HEK293 (cell line): ENCODE measurements around the gene RPEL1.
A peak's percentile ranks its signal among the peaks of the same experiment; 100 is the strongest.

Experiments
- CTCF ChIA-PET: fragments of 350-600 bp; formaldehyde crosslinking; extraction: SDS; loops from one replicate; lab custom pipeline; 2021; ENCODE audit warnings: antibody characterized with exemption; lab: Yijun Ruan, JAX
- POLR2A ChIA-PET: fragments of 300-600 bp; formaldehyde crosslinking; extraction: SDS; loops from one replicate; lab custom pipeline; 2020; ENCODE audit warnings: antibody characterized with exemption, inconsistent platforms; lab: Yijun Ruan, JAX
- H3K27ac ChIP-seq: fragments of 200-500 bp; sonication (Bioruptor generic); 2 replicates; pipeline ENCODE4 v1.5.1; 2014; ENCODE audit warnings: low read depth, low read length, control low read depth, inconsistent platforms; ENCODE audit errors: extremely low read depth
- H3K36me3 ChIP-seq, 2 experiments: fragments of 200-500 bp in 1 of 2; sonication (Bioruptor generic) in 1 of 2; 1 replicate in 1 of 2; 2 replicates in 1 of 2; pipeline ENCODE4 v1.5.1; 2014 to 2017; ENCODE audit warnings: inconsistent platforms in 2 of 2, low read length in 2 of 2; ENCODE audit not compliant: control insufficient read depth in 2 of 2, insufficient read depth in 1 of 2
- H3K4me1 ChIP-seq: fragments of 200-500 bp; sonication (Bioruptor generic); 2 replicates; pipeline ENCODE4 v1.5.1; 2014; ENCODE audit warnings: mild to moderate bottlenecking, low read length, inconsistent platforms; ENCODE audit not compliant: control insufficient read depth, insufficient read depth
- H3K4me3 ChIP-seq: 2 replicates; pipeline ENCODE4 v1.5.1; 2011; ENCODE audit warnings: low read depth, mild to moderate bottlenecking, control low read depth, low read length, moderate library complexity
- H3K9me3 ChIP-seq: fragments of 200-500 bp; sonication (Bioruptor generic); 2 replicates; pipeline ENCODE4 v1.5.1; 2014; ENCODE audit warnings: low read depth, low read length, inconsistent platforms; ENCODE audit not compliant: control insufficient read depth, insufficient read depth
- CTCF ChIP-seq: fragments of 450-650 bp; formaldehyde crosslinking; IDR thresholded peaks from 2 replicates; pipeline ENCODE4 v1.5.1; 2016; ENCODE audit warnings: missing biosample characterization, missing genetic modification characterization
- GLI2 ChIP-seq: fragments of 450-650 bp; formaldehyde crosslinking; IDR thresholded peaks from 2 replicates; pipeline ENCODE4; 2017; ENCODE audit warnings: missing biosample characterization, missing genetic modification characterization, low read depth, borderline replicate concordance
- KLF10 ChIP-seq: fragments of 450-650 bp; IDR thresholded peaks from 2 replicates; pipeline ENCODE4 v1.5.1; 2018; ENCODE audit warnings: missing biosample characterization, mild to moderate bottlenecking, missing genetic modification characterization
- KLF9 ChIP-seq: fragments of 450-650 bp; formaldehyde crosslinking; IDR thresholded peaks from 2 replicates; pipeline ENCODE4 v1.5.1; 2016; ENCODE audit warnings: missing biosample characterization, missing genetic modification characterization, low read depth
- SP3 ChIP-seq: fragments of 450-650 bp; formaldehyde crosslinking; IDR thresholded peaks from 2 replicates; pipeline ENCODE4 v1.5.1; 2016; ENCODE audit warnings: missing biosample characterization, missing genetic modification characterization
- SP7 ChIP-seq: fragments of 450-650 bp; formaldehyde crosslinking; IDR thresholded peaks from 2 replicates; pipeline ENCODE4 v1.5.1; 2016; ENCODE audit warnings: missing biosample characterization, missing genetic modification characterization
- ZBTB17 ChIP-seq: fragments of 450-650 bp; formaldehyde crosslinking; IDR thresholded peaks from 2 replicates; pipeline ENCODE4 v1.5.1; 2016; ENCODE audit warnings: missing biosample characterization, missing genetic modification characterization
- ZBTB26 ChIP-seq: fragments of 450-650 bp; formaldehyde crosslinking; optimal IDR thresholded peaks from 2 replicates; pipeline ENCODE3; 2016; ENCODE audit warnings: missing biosample characterization, mild to moderate bottlenecking, missing genetic modification characterization
- ZBTB8A ChIP-seq: fragments of 450-650 bp; formaldehyde crosslinking; IDR thresholded peaks from 2 replicates; pipeline ENCODE4 v1.5.1; 2016; ENCODE audit warnings: missing biosample characterization, missing genetic modification characterization
- ZEB2 ChIP-seq: fragments of 450-650 bp; formaldehyde crosslinking; IDR thresholded peaks from 2 replicates; pipeline ENCODE4 v1.5.1; 2016; ENCODE audit warnings: missing biosample characterization, missing genetic modification characterization
- ZFP69B ChIP-seq: fragments of 450-650 bp; formaldehyde crosslinking; IDR thresholded peaks from 2 replicates; pipeline ENCODE4 v1.5.1; 2016; ENCODE audit warnings: missing biosample characterization, missing genetic modification characterization
- ZNF140 ChIP-seq: fragments of 450-650 bp; formaldehyde crosslinking; IDR thresholded peaks from 2 replicates; pipeline ENCODE4 v1.5.1; 2016; ENCODE audit warnings: missing biosample characterization, missing genetic modification characterization
- ZNF335 ChIP-seq: fragments of 450-650 bp; formaldehyde crosslinking; conservative IDR thresholded peaks from 2 replicates; pipeline ENCODE4 v1.5.1; 2016; ENCODE audit warnings: missing biosample characterization, missing genetic modification characterization
- ZNF341 ChIP-seq: fragments of 450-650 bp; formaldehyde crosslinking; IDR thresholded peaks from 2 replicates; pipeline ENCODE4; 2016; ENCODE audit warnings: low read depth, missing biosample characterization, missing genetic modification characterization
- ZNF350 ChIP-seq: fragments of 450-650 bp; formaldehyde crosslinking; IDR thresholded peaks from 2 replicates; pipeline ENCODE4 v1.5.0; 2017; ENCODE audit warnings: missing biosample characterization, mild to moderate bottlenecking, missing genetic modification characterization
- ZNF366 ChIP-seq: fragments of 450-650 bp; formaldehyde crosslinking; conservative IDR thresholded peaks from 2 replicates; pipeline ENCODE4 v1.5.1; 2016; ENCODE audit warnings: missing biosample characterization, missing genetic modification characterization
- ZNF660 ChIP-seq: fragments of 450-650 bp; IDR thresholded peaks from 2 replicates; pipeline ENCODE4 v1.5.1; 2018; ENCODE audit warnings: missing biosample characterization, mild to moderate bottlenecking, missing genetic modification characterization
- ZNF776 ChIP-seq: fragments of 450-650 bp; formaldehyde crosslinking; IDR thresholded peaks from 2 replicates; pipeline ENCODE4 v1.5.0; 2017; ENCODE audit warnings: missing biosample characterization, missing genetic modification characterization, borderline replicate concordance
- ZNF777 ChIP-seq: fragments of 450-650 bp; formaldehyde crosslinking; IDR thresholded peaks from 2 replicates; pipeline ENCODE4 v1.5.1; 2017; ENCODE audit warnings: missing biosample characterization, missing genetic modification characterization, borderline replicate concordance
- ZNF792 ChIP-seq: fragments of 450-650 bp; formaldehyde crosslinking; IDR thresholded peaks from 2 replicates; pipeline ENCODE4 v1.5.1; 2016; ENCODE audit warnings: missing biosample characterization, missing genetic modification characterization
- ZNF843 ChIP-seq: fragments of 450-650 bp; formaldehyde crosslinking; IDR thresholded peaks from 2 replicates; pipeline ENCODE4 v1.5.1; 2016; ENCODE audit warnings: missing biosample characterization, missing genetic modification characterization
- TF ChIP-seq, protein P1 (sequence below): sonication (generic); formaldehyde crosslinking; IDR thresholded peaks from 2 replicates; pipeline ENCODE4 v1.8.1; 2022; ENCODE audit warnings: mild to moderate bottlenecking, moderate library complexity, missing genetic modification reagents
- TF ChIP-seq, protein P2 (sequence below): fragments of 450-650 bp; formaldehyde crosslinking; IDR thresholded peaks from 2 replicates; pipeline ENCODE4 v1.5.1; 2016; ENCODE audit warnings: missing biosample characterization, missing genetic modification characterization
- TF ChIP-seq, protein P3 (sequence below): fragments of 450-650 bp; formaldehyde crosslinking; IDR thresholded peaks from 2 replicates; pipeline ENCODE4 v1.5.1; 2016; ENCODE audit warnings: missing biosample characterization, missing genetic modification characterization
- TF ChIP-seq, protein P4 (sequence below): fragments of 450-650 bp; formaldehyde crosslinking; IDR thresholded peaks from 2 replicates; pipeline ENCODE4 v1.5.1; 2016; ENCODE audit warnings: missing biosample characterization, missing genetic modification characterization

Gene RPEL1

DNA sequence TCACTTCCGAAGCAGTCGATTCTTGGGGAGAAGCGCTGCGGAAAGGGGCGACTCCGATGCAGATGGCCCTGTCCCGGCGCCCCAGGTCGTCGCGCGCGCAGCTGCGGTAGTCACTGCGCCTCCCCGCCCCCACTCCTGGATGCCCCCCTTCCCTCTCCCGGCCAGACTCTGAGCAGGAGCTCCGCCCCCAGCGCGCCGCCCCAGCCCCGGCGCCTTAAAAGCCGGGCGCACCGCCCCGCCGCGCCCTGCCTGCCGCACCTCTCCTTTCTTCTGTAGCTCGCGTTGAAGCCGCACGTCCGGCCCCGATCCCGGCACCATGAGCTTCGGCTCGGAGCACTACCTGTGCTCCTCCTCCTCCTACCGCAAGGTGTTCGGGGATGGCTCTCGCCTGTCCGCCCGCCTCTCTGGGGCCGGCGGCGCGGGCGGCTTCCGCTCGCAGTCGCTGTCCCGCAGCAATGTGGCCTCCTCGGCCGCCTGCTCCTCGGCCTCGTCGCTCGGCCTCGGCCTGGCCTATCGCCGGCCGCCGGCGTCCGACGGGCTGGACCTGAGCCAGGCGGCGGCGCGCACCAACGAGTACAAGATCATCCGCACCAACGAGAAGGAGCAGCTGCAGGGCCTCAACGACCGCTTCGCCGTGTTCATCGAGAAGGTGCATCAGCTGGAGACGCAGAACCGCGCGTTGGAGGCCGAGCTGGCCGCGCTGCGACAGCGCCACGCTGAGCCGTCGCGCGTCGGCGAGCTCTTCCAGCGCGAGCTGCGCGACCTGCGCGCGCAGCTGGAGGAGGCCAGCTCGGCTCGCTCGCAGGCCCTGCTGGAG lies 31.4 kb downstream of the RPEL1 start, which contains the start of gene INA:
INA (plus strand) TSS at position 243 of the 817 bp plus-strand sequence; CDS start at position 317, 74 bp downstream.
- Histone ChIP-seq H3K9me3 (no peaks in the 10 kb centered on the region), H3K4me1 (peaks cover 8% of the 10 kb centered on the region), H3K27ac (peak within 1 kb of the TSS; percentile 34; the same call in 1 of the 2 replicates), H3K4me3 (peak within 1 kb of the TSS; percentile 46), H3K36me3 (no peaks in the 10 kb centered on the region)
- ChIA-PET CTCF (interaction anchor here (0.6 to 1.0 kb wide), 7 partner anchors 9 to 1441 kb away, joined by 3 to 5 read pairs (median 3); no protein-coding TSS in a partner anchor), POLR2A (interaction anchor here (0.6 to 1.4 kb wide), 8 partner anchors 16 to 359 kb away, joined by 3 to 5 read pairs (median 4); partner anchors contain the start of genes CNNM2 and NT5C2)
- TF ChIP-seq KLF10 (tag by site-specific recombination) (0 out of 2 replicates have a peak, but pooled peaks have one; percentile 24), SP3 (tag by site-specific recombination) (peak; percentile 39; the same call in 1 of the 2 replicates), ZNF140 (no peak), GLI2 (tag by site-specific recombination) (0 out of 2 replicates have a peak, but pooled peaks have one; percentile 6), ZNF341 (tag by site-specific recombination) (peak; percentile 34), ZNF660 (tag by site-specific recombination) (peak; percentile 59), ZEB2 (peak; percentile 24; the same call in 1 of the 2 replicates), ZNF792 (tag by site-specific recombination) (no peak), ZNF366 (tag by site-specific recombination) (0 out of 2 replicates have a peak, but pooled peaks have one; percentile 14), ZNF843 (no peak), SP7 (0 out of 2 replicates have a peak, but pooled peaks have one; percentile 13), ZNF777 (no peak), ZBTB26 (tag by site-specific recombination) (peak; percentile 86), ZFP69B (tag by site-specific recombination) (no peak), ZBTB17 (tag by site-specific recombination) (peak; percentile 80), ZBTB8A (tag by site-specific recombination) (peak; percentile 95), KLF9 (tag by site-specific recombination) (peak; percentile 54; the same call in 1 of the 2 replicates), CTCF (tag by site-specific recombination) (peak; percentile 46; the same call in 1 of the 2 replicates), ZNF350 (no peak), ZNF335 (tag by site-specific recombination) (peak; percentile 49), ZNF776 (tag by site-specific recombination) (no peak)
- TF ChIP-seq, protein P1, sequence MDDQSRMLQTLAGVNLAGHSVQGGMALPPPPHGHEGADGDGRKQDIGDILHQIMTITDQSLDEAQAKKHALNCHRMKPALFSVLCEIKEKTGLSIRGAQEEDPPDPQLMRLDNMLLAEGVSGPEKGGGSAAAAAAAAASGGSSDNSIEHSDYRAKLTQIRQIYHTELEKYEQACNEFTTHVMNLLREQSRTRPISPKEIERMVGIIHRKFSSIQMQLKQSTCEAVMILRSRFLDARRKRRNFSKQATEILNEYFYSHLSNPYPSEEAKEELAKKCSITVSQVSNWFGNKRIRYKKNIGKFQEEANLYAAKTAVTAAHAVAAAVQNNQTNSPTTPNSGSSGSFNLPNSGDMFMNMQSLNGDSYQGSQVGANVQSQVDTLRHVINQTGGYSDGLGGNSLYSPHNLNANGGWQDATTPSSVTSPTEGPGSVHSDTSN (CRISPR knock-in tag), result peak; percentile 83; the same call in 1 of the 2 replicates
- TF ChIP-seq, protein P2, sequence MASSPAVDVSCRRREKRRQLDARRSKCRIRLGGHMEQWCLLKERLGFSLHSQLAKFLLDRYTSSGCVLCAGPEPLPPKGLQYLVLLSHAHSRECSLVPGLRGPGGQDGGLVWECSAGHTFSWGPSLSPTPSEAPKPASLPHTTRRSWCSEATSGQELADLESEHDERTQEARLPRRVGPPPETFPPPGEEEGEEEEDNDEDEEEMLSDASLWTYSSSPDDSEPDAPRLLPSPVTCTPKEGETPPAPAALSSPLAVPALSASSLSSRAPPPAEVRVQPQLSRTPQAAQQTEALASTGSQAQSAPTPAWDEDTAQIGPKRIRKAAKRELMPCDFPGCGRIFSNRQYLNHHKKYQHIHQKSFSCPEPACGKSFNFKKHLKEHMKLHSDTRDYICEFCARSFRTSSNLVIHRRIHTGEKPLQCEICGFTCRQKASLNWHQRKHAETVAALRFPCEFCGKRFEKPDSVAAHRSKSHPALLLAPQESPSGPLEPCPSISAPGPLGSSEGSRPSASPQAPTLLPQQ (tag by site-specific recombination), result peak; percentile 73
- TF ChIP-seq, protein P3, sequence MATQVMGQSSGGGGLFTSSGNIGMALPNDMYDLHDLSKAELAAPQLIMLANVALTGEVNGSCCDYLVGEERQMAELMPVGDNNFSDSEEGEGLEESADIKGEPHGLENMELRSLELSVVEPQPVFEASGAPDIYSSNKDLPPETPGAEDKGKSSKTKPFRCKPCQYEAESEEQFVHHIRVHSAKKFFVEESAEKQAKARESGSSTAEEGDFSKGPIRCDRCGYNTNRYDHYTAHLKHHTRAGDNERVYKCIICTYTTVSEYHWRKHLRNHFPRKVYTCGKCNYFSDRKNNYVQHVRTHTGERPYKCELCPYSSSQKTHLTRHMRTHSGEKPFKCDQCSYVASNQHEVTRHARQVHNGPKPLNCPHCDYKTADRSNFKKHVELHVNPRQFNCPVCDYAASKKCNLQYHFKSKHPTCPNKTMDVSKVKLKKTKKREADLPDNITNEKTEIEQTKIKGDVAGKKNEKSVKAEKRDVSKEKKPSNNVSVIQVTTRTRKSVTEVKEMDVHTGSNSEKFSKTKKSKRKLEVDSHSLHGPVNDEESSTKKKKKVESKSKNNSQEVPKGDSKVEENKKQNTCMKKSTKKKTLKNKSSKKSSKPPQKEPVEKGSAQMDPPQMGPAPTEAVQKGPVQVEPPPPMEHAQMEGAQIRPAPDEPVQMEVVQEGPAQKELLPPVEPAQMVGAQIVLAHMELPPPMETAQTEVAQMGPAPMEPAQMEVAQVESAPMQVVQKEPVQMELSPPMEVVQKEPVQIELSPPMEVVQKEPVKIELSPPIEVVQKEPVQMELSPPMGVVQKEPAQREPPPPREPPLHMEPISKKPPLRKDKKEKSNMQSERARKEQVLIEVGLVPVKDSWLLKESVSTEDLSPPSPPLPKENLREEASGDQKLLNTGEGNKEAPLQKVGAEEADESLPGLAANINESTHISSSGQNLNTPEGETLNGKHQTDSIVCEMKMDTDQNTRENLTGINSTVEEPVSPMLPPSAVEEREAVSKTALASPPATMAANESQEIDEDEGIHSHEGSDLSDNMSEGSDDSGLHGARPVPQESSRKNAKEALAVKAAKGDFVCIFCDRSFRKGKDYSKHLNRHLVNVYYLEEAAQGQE, result peak; percentile 77
- TF ChIP-seq, protein P4, sequence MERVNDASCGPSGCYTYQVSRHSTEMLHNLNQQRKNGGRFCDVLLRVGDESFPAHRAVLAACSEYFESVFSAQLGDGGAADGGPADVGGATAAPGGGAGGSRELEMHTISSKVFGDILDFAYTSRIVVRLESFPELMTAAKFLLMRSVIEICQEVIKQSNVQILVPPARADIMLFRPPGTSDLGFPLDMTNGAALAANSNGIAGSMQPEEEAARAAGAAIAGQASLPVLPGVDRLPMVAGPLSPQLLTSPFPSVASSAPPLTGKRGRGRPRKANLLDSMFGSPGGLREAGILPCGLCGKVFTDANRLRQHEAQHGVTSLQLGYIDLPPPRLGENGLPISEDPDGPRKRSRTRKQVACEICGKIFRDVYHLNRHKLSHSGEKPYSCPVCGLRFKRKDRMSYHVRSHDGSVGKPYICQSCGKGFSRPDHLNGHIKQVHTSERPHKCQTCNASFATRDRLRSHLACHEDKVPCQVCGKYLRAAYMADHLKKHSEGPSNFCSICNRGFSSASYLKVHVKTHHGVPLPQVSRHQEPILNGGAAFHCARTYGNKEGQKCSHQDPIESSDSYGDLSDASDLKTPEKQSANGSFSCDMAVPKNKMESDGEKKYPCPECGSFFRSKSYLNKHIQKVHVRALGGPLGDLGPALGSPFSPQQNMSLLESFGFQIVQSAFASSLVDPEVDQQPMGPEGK, result peak; percentile 28; the same call in 1 of the 2 replicates
